OCI-LY7 (cell line): Measurements from ENCODE around the gene SAXO1. TPM values are rescaled to one million over a fixed set of nuclear protein-coding genes. Genes with fewer than 3 reads are reported as not detected.

Experiments used
- BruUV-seq: library from RNA; stranded (reverse); fragments of 400-500 nt; replicated peaks from 2 replicates; lab custom pipeline; 2021; lab: Mats Ljungman, UMichigan
- CTCF ChIA-PET: fragments of 300-600 bp; sonication (Branson Sonifier 250); formaldehyde crosslinking; loops from one replicate; lab custom pipeline; 2022; ENCODE audit warnings: antibody characterized with exemption; ENCODE audit not compliant: unreplicated experiment; lab: Charles Lee
- POLR2A ChIA-PET: fragments of 300-600 bp; sonication (Branson Sonifier 250); formaldehyde crosslinking; loops from one replicate; lab custom pipeline; 2022; ENCODE audit warnings: antibody characterized with exemption; lab: Charles Lee
- DNase-seq: peaks from one replicate; pipeline ENCODE4 v3.0.0-alpha.2; 2015; ENCODE audit warnings: low spot score
- H2AFZ ChIP-seq: fragments of 200-600 bp; sonication (generic), shearing (Covaris generic); 2 replicates; pipeline ENCODE4 v1.6.1; 2014; ENCODE audit warnings: mild to moderate bottlenecking, antibody characterized with exemption, low read length, moderate library complexity
- H3K27ac ChIP-seq: fragments of 200-600 bp; sonication (generic); 2 replicates; pipeline ENCODE4 v1.5.1; 2014; ENCODE audit warnings: mixed run types, low read depth, mild to moderate bottlenecking, moderate library complexity, low read length, inconsistent platforms; ENCODE audit not compliant: poor library complexity, severe bottlenecking
- H3K36me3 ChIP-seq: fragments of 200-600 bp; sonication (generic); 2 replicates; pipeline ENCODE4 v1.6.1; 2014; ENCODE audit warnings: mild to moderate bottlenecking, antibody characterized with exemption, low read length, moderate library complexity, mixed read lengths; ENCODE audit not compliant: insufficient read depth
- H3K4me1 ChIP-seq: fragments of 200-600 bp; sonication (generic); 2 replicates; pipeline ENCODE4 v1.5.1; 2014; ENCODE audit warnings: mild to moderate bottlenecking, low read length; ENCODE audit not compliant: insufficient read depth, poor library complexity, severe bottlenecking
- H3K4me2 ChIP-seq: fragments of 200-600 bp; sonication (generic); 2 replicates; pipeline ENCODE4 v1.6.1; 2014; ENCODE audit warnings: mild to moderate bottlenecking, low read length
- H3K4me3 ChIP-seq: fragments of 200-600 bp; sonication (generic); 2 replicates; pipeline ENCODE4 v1.5.1; 2014; ENCODE audit warnings: mild to moderate bottlenecking, low read depth, low read length; ENCODE audit not compliant: poor library complexity, severe bottlenecking
- H3K79me2 ChIP-seq: fragments of 200-600 bp; sonication (generic); 2 replicates; pipeline ENCODE4 v1.6.1; 2016; ENCODE audit warnings: low read depth, mild to moderate bottlenecking, low read length, moderate library complexity, mixed read lengths; ENCODE audit not compliant: insufficient read depth
- H3K9me2 ChIP-seq: fragments of 200-600 bp; sonication (generic); 2 replicates; pipeline ENCODE4 v1.6.1; 2016; ENCODE audit warnings: mild to moderate bottlenecking, low read length, mixed read lengths; ENCODE audit not compliant: insufficient read depth
- H3K9me3 ChIP-seq: fragments of 200-600 bp; sonication (generic); 2 replicates; pipeline ENCODE4 v1.6.1; 2014; ENCODE audit warnings: mild to moderate bottlenecking, mixed run types, low read length, mixed read lengths
- H4K20me1 ChIP-seq: fragments of 200-600 bp; sonication (generic); 2 replicates; pipeline ENCODE4 v1.6.1; 2014; ENCODE audit warnings: mild to moderate bottlenecking, antibody characterized with exemption, low read length, moderate library complexity, mixed read lengths; ENCODE audit not compliant: insufficient read depth
- CTCF ChIP-seq: fragments of 200-600 bp; sonication (generic); conservative IDR thresholded peaks from 2 replicates; pipeline ENCODE4 v1.5.1; 2014; ENCODE audit warnings: mild to moderate bottlenecking, antibody characterized with exemption, low read length, moderate library complexity, mixed read lengths
- EZH2phosphoT487 ChIP-seq: fragments of 200-600 bp; sonication (generic); IDR thresholded peaks from 2 replicates; pipeline ENCODE4 v1.6.1; 2018; ENCODE audit warnings: low read depth, borderline replicate concordance, mild to moderate bottlenecking, mixed run types, antibody characterized with exemption, low read length, moderate library complexity, mixed read lengths
- intact Hi-C: fragments of 100-400 bp; cut with micrococcal nuclease; formaldehyde crosslinking; loops from one replicate; pipeline ENCODE4 v1.10.0; 2022; ENCODE audit not compliant: unreplicated experiment
- total RNA-seq, 2 experiments: library from RNA; depleted of rRNA in 1 of 2; stranded (reverse); fragments of >200 nt in 1 of 2; shearing (Covaris generic) in 1 of 2; gene quantifications; 2 replicates each; pipeline ENCODE4 v1.2.3, GENCODE V29; 2014 to 2022

Gene SAXO1
- total RNA-seq, 2 experiments from 2014 or later, result 0.63 TPM; not detected in 1

GRCh38 chr9:18976221-18976708, 56.7 kb downstream of the SAXO1 start:
- Histone ChIP-seq H2AFZ (no peak overlapping the region), H4K20me1 (no peaks in the 10 kb centered on the region), H3K9me2 (no peaks in the 10 kb centered on the region), H3K4me1 (no peaks in the 10 kb centered on the region), H3K36me3 (no peaks in the 10 kb centered on the region), H3K79me2 (no peaks in the 10 kb centered on the region), H3K4me3 (no peak overlapping the region), H3K9me3 (no peaks in the 10 kb centered on the region), H3K27ac (no peak overlapping the region), H3K4me2 (no peak overlapping the region)
- intact Hi-C loops, result no loop called here
- DNase-seq, result no peak
- no TSS peak for BruUV-seq
- ChIA-PET POLR2A (interaction anchor here (1.2 kb wide), 1 partner anchor 8 kb away, joined by 3 read pairs; no protein-coding TSS in a partner anchor), CTCF (no interaction called here)
- TF ChIP-seq EZH2phosphoT487 (no peak), CTCF (no peak)

GRCh38 chr9:18973348-18973747, 59.7 kb downstream of the SAXO1 start:
- Histone ChIP-seq H3K4me1 (no peaks in the 10 kb centered on the region), H3K27ac (no peak overlapping the region), H3K79me2 (no peaks in the 10 kb centered on the region), H3K4me2 (no peak overlapping the region), H3K9me3 (no peaks in the 10 kb centered on the region), H2AFZ (no peak overlapping the region), H3K4me3 (no peak overlapping the region), H3K9me2 (no peaks in the 10 kb centered on the region), H4K20me1 (no peaks in the 10 kb centered on the region), H3K36me3 (no peaks in the 10 kb centered on the region)
- no peak for TF ChIP-seq EZH2phosphoT487
- no peak for TF ChIP-seq CTCF
- no peak for DNase-seq
- CTCF ChIA-PET, result no interaction called here
- no TSS peak for BruUV-seq
- intact Hi-C loops, result no loop called here
- POLR2A ChIA-PET, result no interaction called here

DNA sequence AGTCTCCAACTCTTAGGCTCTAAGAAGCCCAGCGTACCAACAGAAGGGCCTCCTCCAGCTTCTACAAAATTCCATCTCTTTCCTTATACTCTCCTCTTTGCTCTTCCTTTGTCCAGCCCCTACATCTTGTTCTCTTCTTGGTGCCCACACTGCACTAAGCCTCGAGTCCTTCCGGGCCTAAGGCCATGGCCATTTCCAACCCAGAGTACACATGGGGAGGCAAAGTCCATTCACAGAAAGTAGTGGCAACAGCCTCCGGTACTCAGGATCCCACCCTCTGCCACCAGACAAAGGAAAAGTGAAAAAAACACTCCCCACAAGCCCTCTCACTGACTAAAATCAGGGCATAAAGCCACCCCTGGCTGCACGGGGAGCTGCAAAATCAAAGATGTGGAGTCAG, 60.3 kb downstream of the SAXO1 start:
- Histone ChIP-seq H3K36me3 (no peaks in the 10 kb centered on the region), H3K79me2 (no peaks in the 10 kb centered on the region), H3K9me3 (no peaks in the 10 kb centered on the region), H4K20me1 (no peaks in the 10 kb centered on the region), H3K4me1 (no peaks in the 10 kb centered on the region), H2AFZ (no peak overlapping the region), H3K4me3 (no peak overlapping the region), H3K27ac (no peak overlapping the region), H3K9me2 (no peaks in the 10 kb centered on the region), H3K4me2 (no peak overlapping the region)
- TF ChIP-seq CTCF, result no peak
- no peak for TF ChIP-seq EZH2phosphoT487
- intact Hi-C loops, result no loop called here
- no TSS peak for BruUV-seq
- ChIA-PET POLR2A (no interaction called here), CTCF (no interaction called here)
- no peak for DNase-seq
